GM18520 (cell line): ENCODE measurements around the gene OR2A7.
A peak's percentile ranks its signal among the peaks of the same experiment; 100 is the strongest.
"Not testable (repeated sequence)": the region's sequence is repeated elsewhere in the genome, so short reads cannot be mapped to it uniquely, and the experiment has no call there.

ENCODE experiments used
- ATAC-seq: cut with Tn5 transposase; IDR thresholded peaks from one replicate; pipeline ENCODE4 v1.9.1; 2021; ENCODE audit not compliant: unreplicated experiment

The OR2A7 gene, protein sequence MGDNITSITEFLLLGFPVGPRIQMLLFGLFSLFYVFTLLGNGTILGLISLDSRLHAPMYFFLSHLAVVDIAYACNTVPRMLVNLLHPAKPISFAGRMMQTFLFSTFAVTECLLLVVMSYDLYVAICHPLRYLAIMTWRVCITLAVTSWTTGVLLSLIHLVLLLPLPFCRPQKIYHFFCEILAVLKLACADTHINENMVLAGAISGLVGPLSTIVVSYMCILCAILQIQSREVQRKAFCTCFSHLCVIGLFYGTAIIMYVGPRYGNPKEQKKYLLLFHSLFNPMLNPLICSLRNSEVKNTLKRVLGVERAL

DNA sequence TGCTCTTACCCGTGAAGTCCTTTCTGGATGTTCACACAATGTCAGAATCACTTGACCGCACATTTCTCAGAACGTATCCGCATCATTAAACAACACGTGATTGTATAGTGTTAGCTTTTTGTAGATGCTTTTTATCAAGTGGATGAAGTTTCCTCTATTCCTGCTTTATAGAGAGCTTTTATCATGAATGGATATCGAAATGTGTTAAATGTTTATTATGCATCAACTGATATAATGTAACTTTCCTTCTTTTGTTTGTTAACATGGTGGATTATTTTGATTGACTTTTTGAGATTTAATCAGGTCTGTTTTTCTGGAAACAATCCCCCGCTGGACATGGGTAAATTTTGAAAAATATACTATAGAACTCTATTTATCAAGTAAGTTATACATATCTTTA lies at the start of gene OR2A7:
OR2A7 (minus strand) TSS at position 101 of the 400 bp plus-strand sequence. CDS start 5,164 bp downstream, outside the sequence.
- not testable (repeated sequence) for ATAC-seq

DNA sequence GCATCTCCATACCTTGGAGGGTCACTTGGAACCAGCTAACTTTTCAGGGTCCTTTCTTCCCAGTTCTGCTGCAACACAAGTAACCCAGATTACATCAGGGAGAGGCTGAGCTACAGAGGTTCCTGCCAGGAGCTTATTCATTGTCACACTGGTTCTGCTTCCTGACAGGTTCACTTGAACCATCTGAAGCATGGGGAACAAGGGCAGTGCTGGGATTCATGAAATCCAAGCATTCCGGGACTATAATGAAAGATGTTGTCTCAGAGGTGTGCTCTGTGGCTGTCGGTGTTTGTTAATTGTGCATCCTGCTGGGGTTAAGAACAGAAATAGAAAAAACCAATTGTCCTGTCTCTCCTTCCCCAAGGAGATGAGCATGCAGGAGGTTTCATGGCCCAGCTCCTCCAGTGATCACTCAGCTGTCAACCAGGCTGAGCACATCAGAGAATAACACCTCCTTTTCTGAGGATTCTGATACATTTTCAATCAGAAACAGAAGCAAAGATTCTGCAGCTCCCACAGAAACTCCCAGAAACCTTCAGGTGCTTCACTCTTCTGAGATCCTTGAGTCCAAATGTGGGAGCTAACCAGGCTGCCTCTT lies 47.4 kb upstream of the OR2A7 start, which contains the start of gene OR2A1:
OR2A1 (plus strand) TSS at position 548 of the 598 bp plus-strand sequence. CDS start 5,706 bp downstream, outside the sequence.
- ATAC-seq: not testable (repeated sequence)

DNA sequence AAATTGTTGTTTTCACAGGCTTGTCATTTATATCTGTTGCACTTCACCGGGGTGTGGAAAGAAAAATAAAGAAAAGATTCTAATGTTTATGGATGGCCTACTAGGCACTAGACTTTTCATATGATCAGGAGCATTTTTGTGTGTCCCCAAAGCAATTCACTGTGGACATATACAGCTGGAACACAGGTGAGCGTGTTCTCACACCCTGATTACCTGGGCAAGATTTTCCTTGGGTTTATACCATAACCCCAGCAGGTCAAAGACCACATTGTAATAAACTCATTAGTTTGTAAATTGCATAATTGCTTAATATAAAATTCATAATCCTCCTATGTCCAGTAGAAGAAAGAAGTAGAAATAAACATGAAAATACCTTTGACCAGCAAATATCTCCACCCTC lies 46.6 kb upstream of the OR2A7 start:
- not testable (repeated sequence) for ATAC-seq

DNA sequence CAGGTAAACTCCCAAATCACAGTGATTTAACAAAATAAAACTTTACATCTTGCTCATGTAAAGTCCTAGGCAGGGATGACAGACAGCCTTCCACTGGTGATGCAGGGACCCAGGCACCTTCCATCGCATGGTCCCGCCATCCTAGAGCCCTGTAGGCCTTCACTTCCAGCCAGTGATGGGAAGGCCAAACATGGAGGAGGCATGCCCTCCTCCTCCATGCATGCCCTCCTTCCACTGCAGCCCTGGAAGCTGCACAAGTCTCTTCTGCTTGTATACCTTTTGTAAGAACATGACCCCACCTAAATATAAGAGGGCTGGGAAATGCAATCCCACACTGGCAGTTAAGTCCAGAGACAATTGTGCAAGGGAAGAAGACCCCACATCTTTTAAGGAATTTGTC lies 45.1 kb upstream of the OR2A7 start:
- ATAC-seq: not testable (repeated sequence)

DNA sequence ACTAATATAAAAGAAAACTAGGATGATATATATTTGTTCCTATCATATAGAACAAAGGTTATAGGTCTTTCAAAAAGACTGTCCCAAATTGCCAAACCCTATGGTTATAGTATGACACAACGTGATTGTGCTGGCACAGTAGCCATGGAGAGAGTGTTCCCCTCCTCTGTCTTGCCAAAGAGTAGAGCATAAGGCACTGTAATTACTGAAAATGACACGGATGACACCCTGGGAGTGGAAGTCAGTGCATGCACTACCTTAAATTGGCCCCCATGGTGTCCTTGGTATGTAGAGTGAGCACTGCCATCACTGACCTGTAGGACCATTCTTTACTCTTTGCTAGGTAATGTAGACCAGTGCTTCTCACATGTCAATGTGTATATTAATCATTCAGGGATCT lies 40.6 kb upstream of the OR2A7 start:
- not testable (repeated sequence) for ATAC-seq

DNA sequence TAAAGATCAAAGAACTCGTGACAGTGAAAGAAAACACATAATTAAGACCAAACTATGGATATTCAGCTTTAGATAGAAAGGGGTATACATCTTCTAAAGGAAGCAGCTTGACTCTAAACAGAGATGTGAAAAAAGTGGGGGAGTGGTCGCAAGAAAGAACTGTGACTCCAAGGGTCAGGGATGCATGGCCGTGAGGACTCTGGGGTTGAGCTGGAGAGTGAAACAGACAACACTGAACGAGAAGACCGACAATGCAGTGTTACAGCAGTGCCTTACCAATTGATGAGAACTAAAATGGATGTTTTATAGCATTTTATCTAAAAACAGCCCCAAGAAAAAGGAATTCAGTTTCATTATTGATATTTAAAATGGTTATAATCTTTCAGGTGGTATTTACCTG lies 39.0 kb upstream of the OR2A7 start:
- not testable (repeated sequence) for ATAC-seq

DNA sequence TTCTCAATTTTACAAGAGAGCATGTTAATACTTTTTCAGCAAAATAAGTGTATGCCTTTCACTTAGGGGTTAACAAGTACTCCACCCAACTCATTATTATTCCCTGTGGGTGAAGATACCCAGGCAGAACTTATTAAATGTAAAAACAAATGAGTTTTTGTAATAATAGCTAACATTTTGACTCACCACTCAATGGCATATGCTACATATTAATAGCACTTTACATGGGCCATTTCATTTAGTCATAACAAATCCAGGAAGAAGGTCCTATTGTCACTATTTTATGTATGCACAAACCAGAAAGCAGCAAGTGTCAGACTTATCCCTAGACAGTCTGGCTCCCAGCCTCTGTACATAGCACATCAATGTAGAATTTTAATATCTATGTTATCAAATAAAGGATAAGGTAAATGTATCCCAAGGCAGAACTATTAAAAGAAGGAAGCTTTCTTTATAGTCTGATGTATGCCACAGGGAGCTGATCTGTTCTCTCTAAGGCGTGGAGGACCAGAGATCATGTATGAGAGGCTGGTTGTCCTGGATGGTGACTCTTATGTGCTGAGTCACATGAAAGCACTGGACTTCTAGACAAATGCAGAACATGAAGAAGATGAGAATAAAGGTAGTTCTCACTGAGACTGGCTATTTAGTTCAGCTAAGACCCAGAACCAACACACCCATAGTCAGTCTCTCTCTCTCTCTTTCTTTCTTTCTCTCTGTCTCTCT lies 38.1 kb upstream of the OR2A7 start:
- not testable (repeated sequence) for ATAC-seq

DNA sequence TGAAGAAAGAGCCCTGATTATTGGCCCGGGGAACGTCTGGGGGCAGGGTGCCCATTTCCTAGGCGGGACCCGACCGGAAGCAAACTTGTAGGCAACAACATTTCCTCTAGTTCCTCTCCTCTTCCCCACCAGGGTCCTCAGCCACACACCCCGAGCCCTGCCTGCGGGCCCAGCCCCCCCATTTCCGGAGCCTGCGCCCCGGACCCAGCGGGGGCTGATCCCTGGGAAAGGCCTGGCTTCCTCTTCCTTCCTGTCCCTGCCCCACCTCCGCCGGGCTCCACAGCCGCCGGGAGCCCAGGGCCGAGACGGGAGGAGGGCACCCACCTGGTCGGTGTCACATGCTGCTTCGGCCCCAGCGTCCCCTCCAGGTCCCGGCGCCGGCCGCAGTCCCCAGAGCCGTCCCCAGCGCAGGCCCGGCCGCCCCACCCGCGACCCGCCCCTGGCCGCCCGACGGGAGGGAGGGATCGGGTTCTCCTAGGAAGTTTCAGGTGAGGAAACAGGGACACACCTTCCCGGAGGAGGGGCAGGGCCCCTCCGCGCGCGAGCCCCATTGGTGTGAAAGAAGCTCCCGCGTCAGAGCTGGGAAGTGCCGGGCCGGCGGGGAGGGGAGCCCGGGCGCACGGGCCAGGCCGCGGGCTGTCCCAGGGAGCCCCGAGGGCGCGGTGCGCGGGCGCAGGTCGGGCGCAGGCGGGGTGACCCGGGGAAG lies 29.4 kb upstream of the OR2A7 start:
- peak; percentile 47 for ATAC-seq

DNA sequence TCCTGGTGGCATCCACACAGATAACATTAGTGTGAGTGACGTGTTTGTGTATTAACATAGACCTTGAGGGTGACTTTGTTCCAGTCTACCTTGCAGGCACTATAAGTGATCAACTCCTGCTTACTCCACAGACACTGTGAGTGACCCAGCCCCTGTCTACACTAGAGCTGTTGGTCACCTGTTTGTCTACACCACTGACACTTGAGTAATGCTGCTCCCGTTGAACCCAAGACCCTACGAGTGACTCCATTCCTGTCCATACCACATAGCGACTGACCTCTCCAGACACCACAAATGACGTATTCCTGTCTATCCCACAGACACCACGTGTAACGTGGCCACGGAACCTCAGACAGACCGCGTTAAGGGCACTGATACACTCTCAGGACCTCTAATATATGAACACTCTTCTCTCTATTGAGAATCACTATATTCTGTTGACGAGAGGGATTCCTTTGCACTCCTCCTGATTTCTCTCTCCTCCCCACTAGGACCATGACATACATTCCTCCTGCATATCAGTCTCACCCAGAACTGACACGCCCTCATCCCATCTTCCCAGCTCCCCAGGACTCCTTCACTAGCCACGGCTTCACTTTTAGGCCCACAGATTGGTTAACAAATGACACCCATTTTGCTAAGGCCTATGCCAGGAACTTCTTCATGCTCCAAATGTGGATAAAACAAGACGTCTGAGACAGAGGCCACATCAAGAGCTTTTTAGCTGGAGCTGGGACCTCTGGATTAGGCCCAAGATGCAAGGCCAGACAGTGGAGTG lies 28.0 kb upstream of the OR2A7 start:
- not testable (repeated sequence) for ATAC-seq

DNA sequence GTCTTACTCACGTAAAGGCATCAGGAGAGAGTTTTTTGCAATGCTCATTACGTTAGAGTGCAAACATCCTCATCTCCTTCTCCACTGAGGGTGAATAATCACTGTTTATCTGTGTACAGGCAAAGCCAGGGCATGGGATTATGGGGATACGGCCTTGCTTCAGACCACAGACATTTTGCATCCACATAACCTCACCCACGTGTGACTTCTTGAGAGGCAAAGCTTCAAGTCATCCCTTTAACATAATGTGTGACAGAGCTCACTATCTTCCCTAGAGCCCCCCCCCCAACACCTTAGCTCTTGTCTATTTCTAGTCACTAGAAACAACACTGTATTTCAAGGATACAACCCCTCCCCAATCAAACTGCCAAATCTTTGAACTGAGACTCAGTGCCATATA lies 27.0 kb upstream of the OR2A7 start:
- ATAC-seq: not testable (repeated sequence)

DNA sequence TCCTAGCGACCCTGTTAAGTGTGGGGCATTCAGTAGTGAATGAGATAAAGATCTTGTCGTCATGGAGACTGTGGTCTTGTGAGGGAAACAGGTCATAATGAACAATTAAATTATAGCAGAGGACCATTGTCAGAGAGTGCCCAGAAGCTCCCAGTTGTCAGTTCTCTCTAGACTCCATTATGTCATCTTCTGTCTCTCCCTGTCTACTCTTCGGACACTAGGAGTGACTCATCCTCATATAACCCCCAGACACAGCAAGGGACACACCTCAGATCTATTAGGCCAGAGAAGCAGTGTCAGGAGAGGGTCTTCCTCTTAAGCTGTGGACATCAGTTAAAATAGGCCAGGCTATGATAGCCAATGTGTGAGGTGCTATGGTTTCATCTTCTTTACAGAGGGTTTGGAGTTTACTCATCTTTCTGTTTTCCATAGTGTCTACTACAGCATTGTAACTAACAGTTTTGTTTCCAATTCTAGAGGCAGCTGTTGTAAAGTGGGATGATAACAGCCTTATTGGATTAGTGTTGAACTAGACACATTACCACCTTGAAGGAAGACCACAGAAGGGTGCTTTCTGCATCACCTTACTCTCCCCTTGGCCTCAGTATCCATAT lies 22.7 kb upstream of the OR2A7 start:
- ATAC-seq: not testable (repeated sequence)

DNA sequence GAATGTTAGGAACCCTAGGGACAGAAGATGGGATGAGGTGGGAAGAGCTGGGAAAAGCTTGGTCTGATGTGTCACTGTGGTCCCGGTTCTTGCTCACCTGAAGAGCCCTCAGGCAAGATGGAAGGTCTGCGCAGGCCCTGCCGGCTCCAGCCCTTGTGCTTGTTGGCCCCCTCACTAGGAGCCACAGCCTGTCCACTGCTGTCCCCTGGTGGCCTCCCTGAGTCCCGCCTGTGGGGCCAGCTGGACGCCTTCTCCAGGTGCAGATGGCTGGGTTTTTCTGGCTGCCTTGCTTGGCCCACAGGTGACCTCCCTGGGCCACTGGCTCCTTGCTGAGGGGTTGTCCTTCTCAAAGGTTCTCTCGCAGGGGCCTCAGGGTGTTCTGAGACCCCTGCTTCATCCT lies 19.1 kb upstream of the OR2A7 start:
- ATAC-seq: not testable (repeated sequence)

DNA sequence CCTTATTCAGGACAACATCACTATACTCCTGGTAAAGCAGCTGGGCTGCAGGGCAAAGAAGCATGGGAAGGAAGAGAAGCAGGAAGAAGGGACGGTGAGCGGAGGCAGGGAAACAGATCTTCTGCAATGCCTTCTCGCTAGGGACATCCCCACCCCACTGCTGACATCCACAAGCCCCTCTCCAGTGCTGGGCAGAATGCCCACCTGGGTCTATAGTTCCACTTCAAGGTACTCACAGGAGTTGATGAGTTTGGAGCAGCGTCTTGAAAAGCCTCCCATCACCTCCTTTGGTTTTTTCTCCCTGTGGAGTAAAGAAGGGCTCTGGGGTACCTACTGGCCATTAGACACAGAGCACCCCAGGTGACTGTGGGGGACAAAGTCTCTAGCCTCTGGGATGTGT lies 17.9 kb upstream of the OR2A7 start:
- ATAC-seq: not testable (repeated sequence)

DNA sequence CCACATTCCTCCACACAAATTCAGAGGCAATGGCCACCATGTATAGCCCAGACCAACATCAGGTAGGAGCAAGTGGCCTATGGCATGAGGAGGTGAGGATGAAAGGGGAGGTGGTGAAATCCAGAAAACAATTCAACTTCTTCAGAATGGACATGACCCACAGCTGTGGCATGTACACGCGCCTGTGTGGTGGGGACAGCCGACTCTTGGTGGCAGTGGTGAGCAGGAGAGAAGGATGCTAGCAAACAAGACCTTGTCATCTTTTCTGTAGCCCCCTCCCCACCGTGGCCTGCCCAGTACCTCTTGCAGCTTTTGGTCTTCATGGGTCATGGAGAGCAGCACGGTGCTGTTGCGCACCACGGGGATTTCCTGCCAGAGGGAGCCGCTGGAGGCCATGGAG lies 17.4 kb upstream of the OR2A7 start:
- ATAC-seq: not testable (repeated sequence)

DNA sequence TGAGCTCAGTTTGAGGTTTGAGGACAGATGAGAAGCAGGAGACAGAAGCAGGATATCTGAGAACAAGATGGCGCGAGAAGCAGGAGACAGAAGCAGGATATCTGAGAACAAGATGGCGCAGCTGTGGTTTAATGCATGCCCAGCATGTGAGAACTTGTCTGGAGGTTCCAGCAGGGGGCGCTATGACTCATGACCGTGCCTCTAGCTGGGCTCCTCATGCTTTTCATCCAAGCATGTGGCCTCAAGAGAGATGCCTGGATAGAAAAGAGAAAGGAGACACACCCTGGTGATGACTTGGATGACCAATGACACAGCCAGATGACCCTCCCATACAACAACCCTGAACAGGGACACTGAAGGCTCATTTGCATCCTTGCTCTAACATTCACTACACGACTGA lies 15.4 kb upstream of the OR2A7 start:
- ATAC-seq: not testable (repeated sequence)

DNA sequence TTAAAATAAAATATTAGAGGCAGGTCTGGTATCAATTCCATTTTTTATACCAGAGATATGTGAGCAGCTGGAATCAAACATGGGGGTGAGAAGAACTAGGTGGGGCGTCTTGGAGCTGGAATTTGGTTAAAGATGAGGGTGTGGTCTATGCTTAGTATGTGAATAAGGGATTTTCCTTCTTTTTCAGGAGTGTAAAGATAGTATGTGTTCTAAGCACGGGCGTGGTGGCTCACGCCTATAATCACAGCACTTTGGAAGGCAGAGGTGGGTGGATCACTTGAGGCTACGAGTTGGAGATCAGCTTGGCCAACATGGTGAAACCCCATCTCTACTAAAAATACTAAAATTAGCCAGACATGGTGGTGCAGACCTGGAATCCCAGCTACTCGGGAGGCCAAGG lies 10.7 kb upstream of the OR2A7 start:
- ATAC-seq: not testable (repeated sequence)

DNA sequence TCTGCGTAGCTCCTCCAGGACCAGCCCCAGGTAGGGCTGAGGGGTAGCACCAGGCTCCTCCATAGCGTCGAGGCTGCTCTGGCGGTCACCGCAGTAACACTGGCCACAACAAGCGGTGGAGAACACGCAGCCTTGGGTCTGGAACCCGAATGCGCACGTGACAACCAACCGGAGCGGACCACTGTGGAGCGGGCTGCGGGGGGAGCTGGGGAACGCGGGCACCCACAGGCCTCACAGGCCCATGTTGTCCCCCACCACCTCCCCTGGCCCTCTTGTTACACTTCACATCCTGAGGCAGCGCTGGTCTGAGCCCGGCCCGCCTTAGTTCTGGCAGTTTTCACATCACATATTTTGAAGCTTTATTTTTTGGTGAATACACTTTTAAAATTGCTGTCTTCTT lies 4.6 kb upstream of the OR2A7 start, which contains the start of gene CTAGE8:
CTAGE8 (minus strand) TSS at position 101 of the 400 bp plus-strand sequence; CDS start at position 63, 38 bp downstream.
- ATAC-seq: not testable (repeated sequence)

DNA sequence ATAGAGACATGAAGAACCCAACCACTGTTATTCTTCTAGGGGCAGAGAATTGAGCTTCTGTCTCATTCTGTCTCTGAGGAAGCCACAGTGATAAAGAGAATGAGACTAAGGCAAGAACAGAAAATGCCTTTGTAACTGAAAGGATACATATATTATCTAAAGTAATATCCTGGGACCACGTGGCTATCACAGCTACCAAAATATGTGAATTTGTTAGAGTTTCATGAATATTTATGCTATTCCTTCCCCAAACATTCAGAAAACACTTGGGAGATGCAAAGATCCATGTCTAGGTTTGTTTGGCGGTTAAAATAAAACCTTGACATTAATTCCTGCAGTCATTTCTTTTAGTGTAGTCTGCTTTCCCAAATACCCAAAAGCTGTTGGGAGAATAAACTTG lies 2.5 kb downstream of the OR2A7 start:
- ATAC-seq: not testable (repeated sequence)

DNA sequence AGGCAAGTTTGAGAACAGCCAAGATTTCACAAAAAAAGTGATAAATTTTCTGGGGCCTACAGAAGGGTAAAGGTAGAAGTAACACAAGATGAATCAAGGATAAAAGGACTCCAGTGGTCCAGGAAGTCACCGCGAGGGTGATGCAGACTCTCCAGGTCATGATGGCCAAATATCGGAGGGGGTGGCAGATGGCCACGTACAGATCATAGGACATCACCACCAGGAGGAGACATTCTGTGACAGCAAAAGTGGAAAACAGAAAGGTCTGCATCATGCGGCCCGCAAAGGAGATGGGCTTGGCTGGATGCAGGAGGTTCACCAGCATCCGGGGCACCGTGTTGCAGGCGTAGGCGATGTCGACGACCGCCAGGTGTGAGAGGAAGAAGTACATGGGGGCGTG lies 5.5 kb downstream of the OR2A7 start:
- not testable (repeated sequence) for ATAC-seq

DNA sequence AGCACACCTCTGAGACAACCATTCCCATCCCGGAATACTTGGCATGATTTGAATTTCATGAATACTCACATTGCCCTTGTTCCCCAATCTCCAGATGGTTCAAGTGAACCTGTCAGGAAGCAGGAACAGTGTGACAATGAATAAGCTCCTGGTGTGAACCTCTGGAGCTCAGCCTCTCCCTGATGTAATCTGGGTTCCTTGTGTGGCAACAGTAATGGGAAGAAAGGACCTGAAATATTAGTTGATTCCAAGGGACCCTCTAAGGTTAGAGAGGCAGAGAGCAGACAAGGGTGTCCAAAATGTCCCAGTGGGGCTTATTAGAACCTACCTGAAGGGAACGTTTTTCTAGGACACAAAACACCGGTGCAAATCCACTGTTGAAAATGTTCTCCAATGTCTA lies 8.5 kb downstream of the OR2A7 start:
- ATAC-seq: no peak
